ENCODE results near the gene ZNF532. TPM values are rescaled to one million over a fixed set of nuclear protein-coding genes. Genes with fewer than 3 reads are reported as not detected.

Gene ZNF532
- total RNA-seq, 2 donors from 2014 or later: 5.6 to 14.8 TPM

DNA sequence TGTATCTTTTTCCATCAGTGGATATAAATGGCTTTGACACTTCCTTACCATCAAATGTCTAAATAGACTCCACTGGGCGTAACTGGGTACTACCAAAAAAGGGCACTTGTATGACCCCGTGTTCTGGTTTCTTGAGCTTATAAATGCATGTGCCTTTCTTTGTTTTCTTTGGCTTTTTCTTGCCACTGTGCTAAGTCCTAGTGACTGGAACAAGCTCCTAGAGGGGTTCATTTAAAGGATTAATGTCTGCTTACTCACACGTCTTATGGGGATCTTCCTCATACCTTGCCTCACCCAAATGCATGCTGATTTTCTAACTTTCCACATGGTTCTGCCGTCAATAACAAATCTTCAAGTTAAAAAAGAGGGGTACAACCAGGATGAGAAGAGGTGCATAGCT is 19.8 kb upstream of the ZNF532 start:
- no peaks in the 10 kb centered on the region for H3K27me3 ChIP-seq
- H3K4me1 ChIP-seq: no peaks in the 10 kb centered on the region
- H3K9me3 ChIP-seq: no peaks in the 10 kb centered on the region
- DNase-seq: no peak
- H3K9ac ChIP-seq (ENCODE audit: low read depth in 2 of 2, low read length in 2 of 2): no peak overlapping the region
- TF ChIP-seq, protein P1, sequence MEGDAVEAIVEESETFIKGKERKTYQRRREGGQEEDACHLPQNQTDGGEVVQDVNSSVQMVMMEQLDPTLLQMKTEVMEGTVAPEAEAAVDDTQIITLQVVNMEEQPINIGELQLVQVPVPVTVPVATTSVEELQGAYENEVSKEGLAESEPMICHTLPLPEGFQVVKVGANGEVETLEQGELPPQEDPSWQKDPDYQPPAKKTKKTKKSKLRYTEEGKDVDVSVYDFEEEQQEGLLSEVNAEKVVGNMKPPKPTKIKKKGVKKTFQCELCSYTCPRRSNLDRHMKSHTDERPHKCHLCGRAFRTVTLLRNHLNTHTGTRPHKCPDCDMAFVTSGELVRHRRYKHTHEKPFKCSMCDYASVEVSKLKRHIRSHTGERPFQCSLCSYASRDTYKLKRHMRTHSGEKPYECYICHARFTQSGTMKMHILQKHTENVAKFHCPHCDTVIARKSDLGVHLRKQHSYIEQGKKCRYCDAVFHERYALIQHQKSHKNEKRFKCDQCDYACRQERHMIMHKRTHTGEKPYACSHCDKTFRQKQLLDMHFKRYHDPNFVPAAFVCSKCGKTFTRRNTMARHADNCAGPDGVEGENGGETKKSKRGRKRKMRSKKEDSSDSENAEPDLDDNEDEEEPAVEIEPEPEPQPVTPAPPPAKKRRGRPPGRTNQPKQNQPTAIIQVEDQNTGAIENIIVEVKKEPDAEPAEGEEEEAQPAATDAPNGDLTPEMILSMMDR (IDR thresholded peaks at IDR 0.05): no peak
- intact Hi-C loops (cut with DNase I): no loop called here
- no peak overlapping the region for H3K27ac ChIP-seq
- H3K36me3 ChIP-seq: no peaks in the 10 kb centered on the region
- H3K4me3 ChIP-seq: no peak overlapping the region

DNA sequence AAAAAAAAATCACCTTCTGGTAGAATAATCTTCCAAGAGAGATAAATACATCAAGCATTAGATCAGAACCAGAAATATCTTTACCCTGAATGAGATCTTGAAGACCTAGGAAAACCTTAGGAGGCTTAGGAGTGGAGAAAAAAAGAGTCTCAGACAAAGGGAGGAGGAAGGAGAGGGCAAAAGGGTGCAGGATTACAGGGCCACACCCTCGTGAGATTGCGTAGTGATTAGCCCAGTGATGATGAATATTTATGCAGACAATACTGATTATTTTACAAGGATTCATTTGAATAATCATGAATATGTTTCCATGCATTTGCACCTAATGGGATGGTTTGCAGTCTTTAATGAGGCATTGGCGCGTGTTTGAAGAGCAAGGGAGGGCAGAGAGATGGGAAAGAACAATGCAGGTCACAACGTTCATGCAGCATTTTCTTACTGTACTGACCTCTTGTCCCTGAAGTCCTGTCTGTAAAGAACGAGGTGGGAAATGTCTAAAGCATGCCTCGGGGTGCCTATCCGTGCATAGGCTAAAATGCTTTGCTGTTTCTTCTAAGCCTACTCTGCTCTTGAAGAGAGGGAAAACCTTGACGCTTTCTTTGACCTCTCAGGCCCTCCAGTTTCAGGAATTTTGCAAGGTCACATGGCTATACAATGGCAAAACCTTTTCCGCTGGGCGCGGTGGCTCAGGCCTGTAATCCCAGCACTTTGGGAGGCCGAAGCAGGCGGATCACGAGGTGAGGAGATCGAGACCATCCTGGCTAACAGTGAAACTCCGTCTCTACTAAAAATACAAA is 18.6 kb upstream of the ZNF532 start:
- no peaks in the 10 kb centered on the region for H3K27me3 ChIP-seq
- intact Hi-C loops (cut with DNase I): no loop called here
- TF ChIP-seq, protein P1 (IDR thresholded peaks at IDR 0.05): no peak
- no peak overlapping the region for H3K9ac ChIP-seq (ENCODE audit: low read depth in 2 of 2, low read length in 2 of 2)
- no peak overlapping the region for H3K27ac ChIP-seq
- no peak for DNase-seq
- H3K4me1 ChIP-seq: no peaks in the 10 kb centered on the region
- no peaks in the 10 kb centered on the region for H3K36me3 ChIP-seq
- no peak overlapping the region for H3K4me3 ChIP-seq
- no peaks in the 10 kb centered on the region for H3K9me3 ChIP-seq

DNA sequence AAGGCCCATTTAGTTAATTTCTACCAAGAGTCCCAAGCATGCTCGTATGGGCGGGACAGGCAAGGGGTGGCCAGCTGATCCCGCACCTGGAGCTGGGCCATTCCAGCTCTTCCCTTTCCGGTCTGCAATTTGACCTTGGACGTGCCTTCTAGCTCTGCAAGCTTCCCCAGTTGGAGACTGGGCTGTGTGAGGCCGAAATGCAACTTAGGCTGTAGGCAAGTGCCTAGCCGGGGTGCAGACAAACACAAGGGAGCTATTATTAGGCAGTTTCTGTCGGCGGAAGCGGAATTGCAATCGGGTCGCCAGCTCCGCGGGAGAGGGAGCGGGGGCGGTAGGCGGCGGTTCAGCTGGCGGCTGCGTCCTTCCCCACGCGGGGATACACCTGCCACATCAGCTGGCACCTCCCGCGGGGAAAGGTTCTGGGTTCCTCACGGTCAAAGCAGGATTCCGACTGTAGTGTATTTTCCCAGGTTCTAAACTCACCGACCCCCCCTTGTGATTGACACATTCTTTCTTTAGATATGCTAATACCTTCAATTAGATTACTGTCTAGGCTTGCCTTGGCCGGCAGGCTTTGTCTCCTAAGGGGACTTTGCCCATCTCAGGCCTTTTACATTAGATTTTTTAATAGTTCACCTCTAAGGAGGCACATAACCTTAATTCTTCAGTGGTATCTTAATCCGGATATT is 17.1 kb upstream of the ZNF532 start:
- no peak for DNase-seq
- H3K27me3 ChIP-seq: no peaks in the 10 kb centered on the region

DNA sequence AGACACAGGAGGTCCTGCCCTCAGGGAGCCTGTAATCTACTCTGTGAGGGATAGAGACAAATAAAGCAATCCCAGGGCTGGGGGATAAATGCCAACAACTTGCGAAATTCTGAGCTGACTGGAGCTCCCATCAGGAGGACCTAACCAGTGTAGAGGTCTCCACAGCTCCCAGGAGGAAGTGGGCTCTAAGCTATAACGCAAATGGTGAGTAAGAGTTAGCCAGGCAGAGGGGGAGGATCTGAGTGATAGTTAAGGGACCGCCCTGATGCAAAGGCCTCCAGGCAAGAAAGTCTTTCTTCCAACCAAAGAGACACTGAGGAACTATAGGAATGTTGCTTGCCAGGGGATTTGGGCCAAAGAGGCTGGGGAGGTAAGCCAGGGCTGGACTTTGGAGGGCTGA is 16.0 kb upstream of the ZNF532 start:
- TF ChIP-seq, protein P1 (IDR thresholded peaks at IDR 0.05): no peak
- no peak overlapping the region for H3K4me3 ChIP-seq
- H3K9me3 ChIP-seq: no peaks in the 10 kb centered on the region
- no peak for DNase-seq
- H3K4me1 ChIP-seq: no peaks in the 10 kb centered on the region
- H3K9ac ChIP-seq (ENCODE audit: low read depth in 2 of 2, low read length in 2 of 2): no peak overlapping the region
- intact Hi-C loops (cut with DNase I): no loop called here
- no peaks in the 10 kb centered on the region for H3K27me3 ChIP-seq
- no peak overlapping the region for H3K27ac ChIP-seq
- H3K36me3 ChIP-seq: no peaks in the 10 kb centered on the region

More for the DNA sequence above, 17.1 kb upstream of the ZNF532 start:
- H3K4me3 ChIP-seq: no peak overlapping the region
- H3K27ac ChIP-seq: no peak overlapping the region
- H3K9ac ChIP-seq (ENCODE audit: low read depth in 2 of 2, low read length in 2 of 2): no peak overlapping the region
- no peaks in the 10 kb centered on the region for H3K4me1 ChIP-seq
- H3K9me3 ChIP-seq: no peaks in the 10 kb centered on the region
- TF ChIP-seq, protein P1 (IDR thresholded peaks at IDR 0.05): no peak
- intact Hi-C loops (cut with DNase I): no loop called here
- no peaks in the 10 kb centered on the region for H3K36me3 ChIP-seq

DNA sequence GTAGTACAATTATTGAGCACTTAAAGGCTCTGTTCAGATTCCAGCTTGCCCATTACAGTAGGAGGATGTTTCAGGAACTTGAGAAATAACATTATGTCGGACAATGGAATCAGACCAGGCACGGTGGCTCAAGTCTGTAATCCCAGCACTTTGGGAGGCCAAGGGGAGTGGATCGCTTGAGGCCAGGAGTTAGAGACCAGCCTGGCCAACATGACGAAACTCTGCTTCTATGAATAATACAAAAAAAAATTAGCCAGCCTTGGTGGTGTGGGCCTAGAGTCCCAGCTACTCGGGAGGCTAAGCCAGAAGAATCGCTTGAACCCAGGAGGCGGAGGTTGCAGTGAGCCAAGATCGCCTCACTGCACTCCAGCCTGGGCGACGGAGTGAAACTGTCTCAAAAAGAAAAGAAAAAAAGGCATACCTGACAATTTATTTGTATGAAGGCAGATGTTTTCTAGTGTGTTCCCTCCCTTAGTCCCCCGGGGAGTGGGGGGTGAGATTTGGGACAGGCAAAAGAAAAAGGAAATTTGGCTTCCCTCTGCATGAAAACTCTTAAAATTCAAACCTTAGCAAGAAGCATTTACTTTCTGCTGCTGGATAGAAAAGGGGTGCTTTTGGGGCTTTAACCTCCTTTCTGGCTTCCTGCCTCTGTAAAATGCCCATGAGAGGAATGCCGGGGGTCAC is 13.7 kb upstream of the ZNF532 start:
- no peak overlapping the region for H3K27ac ChIP-seq
- TF ChIP-seq, protein P1 (IDR thresholded peaks at IDR 0.05): no peak
- H3K4me3 ChIP-seq: no peak overlapping the region
- DNase-seq: no peak
- no peaks in the 10 kb centered on the region for H3K9me3 ChIP-seq
- no peaks in the 10 kb centered on the region for H3K4me1 ChIP-seq
- no peaks in the 10 kb centered on the region for H3K27me3 ChIP-seq
- H3K36me3 ChIP-seq: no peaks in the 10 kb centered on the region
- intact Hi-C loops (cut with DNase I): no loop called here
- H3K9ac ChIP-seq (ENCODE audit: low read depth in 2 of 2, low read length in 2 of 2): no peak overlapping the region
